Measurements from ENCODE around the gene FXYD7.
"Not testable (repeated sequence)": the region's sequence is repeated elsewhere in the genome, so short reads cannot be mapped to it uniquely, and the experiment has no call there.

FXYD7 gene, protein sequence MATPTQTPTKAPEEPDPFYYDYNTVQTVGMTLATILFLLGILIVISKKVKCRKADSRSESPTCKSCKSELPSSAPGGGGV

DNA sequence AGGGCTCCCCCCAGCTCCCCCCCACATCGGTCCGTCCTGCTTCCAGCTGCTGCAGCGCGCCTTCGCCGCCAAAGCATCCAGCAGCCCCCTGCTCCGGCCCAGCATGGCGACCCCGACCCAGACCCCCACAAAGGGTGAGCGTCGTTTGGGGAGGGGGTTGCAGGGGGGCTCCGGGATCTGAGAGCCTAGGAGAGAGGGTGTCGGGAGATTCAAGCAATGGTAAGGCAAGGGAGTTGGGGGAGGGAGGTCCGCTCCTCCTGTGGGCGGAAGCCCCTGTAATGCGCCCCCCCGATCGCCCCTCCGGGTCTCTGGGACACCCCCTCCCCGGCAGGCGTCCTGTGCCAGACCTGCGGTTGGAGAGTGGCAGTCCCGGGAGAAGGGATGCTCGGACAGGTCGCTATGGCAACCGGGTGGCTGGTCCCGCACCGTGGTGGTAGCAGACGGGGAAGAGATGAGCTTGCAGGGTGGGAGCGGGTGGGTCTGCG is at the start of gene FXYD7:
Gene FXYD7 (plus strand): TSS at position 25 of the 485 bp plus-strand sequence. CDS start 79 bp downstream, at position 104.
- peak; percentile 20 to 65 for DNase-seq

DNA sequence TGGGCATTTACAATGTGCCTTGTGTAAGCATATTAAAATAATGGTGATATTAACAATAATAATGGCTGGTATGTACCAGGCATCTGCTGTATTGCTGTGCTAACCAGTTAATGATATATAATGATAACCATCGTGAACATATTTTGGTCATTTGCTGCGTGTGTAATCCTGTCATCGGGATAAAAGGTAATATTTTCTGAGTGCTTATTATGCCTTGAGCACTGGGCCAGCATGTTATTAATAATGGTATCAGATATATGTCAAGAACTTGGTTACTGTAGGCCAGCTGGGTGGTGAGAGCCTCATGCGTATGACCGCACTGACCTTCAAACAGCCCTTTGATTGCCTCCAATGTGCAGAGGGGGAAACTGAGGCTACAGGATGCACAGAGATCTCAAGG is 49.6 kb upstream of the FXYD7 start:
- no peak for DNase-seq

DNA sequence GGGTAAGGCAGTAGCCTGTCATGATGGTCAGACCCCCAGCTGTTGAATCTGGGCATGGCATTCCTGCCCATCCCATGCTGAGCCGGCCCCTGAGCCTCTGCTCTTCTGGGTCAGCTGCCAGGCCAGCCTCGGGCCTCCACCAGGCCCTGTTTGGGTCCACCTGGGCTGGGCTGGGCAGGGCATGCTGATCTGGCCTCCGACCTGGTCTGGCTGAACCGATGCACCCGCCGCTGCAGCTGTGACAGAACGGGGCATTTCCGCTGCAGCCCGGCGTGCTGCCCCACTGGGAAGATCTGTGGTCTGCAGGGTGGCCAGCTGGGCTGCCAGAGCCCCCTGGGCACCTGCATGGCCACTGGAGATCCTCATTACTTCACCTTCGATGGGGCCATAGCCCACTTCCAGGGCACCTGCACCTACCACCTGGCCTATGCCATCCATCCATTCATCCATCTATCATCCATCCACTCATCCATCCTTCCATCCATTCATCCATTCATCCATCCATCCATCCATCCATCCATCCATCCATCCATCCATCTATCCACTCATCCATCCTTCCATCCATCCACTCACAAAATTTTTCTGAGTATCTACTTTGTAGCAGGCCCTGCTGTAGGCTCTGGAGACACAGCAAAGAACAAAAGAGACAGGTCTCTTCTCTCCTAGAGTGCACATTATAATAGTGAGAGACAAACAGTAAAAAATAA is 49.0 kb upstream of the FXYD7 start:
- no peak for DNase-seq

DNA sequence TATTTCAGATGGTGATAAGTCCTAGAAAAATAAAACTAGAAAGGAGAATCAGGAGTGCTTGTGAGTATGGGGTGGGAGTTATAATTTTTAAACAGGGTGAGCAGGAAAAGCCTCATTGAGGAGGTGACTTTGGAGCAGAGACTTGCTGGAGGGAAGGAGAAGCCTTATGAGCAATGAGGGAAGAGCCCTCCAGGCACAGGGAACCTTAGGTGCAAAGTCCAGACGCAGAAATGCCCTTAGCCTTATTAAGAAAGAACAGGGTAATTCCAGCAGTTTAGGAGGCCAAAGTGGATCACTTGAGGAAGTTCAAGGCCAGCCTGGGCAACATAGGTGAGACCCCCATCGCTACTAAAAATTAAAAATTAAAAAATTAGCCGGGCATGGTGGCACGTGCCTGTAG is 48.4 kb upstream of the FXYD7 start:
- no peak for DNase-seq

DNA sequence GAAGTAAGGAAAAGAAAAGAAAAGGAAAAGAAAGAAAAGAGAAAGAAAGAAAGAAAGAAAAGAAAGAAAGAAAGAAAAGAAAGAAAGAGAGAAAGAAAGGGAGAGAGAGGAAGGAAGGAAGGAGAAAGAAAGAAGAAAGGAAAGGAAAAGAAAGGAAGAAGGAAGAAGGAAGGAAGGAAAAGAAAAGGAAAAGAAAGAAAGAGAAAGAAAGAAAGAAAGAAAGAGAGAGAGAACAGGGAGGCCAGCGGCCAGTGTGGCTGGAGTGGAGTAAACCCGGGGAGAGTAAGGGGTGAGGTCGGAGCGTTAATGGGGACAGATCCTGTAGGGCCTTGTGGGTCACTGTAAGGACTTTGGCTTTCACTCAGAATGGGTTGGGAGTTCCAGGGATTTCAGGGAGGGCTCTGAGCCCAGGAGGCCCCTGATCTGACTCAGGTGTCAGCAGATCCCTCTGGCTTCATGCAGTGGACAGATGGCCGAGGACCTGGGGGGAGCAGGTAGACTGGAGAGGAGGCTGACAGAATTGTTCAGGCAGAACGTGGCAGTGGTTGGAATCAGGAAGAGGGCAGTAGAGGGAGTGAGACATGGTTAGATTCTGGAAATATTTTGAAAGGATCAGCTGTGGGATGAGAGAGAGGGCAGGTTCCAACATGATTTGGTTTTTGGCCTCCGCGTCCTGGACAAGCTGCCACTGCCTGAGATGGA is 47.2 kb upstream of the FXYD7 start:
- peak; percentile 58 to 81 for DNase-seq

DNA sequence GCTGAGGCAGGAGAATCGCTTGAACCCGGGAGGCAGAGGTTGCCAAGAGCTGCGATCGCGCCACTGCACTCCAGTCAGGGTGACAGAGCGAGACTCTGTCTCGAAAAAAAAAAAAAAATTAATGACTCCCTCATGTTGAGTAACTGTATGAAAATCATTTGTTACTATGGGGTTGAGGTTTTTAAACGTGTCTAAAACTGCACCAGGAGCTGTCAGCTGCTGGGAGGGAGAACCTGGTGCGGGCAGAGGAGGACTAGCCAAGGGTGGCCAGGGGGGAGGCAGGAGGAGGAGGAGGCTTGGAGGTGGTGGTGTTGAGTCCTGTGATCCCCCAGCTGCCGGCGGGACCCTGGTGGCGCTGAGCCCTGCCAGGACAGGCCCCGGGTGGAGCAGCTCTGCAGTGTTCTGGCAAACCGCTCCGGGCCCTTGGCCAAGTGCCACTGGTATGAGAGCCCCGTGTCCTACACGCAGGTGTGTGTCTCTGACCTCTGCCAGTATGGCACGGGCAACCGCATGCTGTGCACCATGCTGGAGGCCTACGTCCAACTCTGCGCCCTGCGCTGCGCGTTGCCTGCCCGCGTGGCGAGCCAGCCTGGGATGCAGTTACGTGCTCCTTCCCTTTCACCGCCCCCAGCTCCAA is 44.5 kb upstream of the FXYD7 start:
- DNase-seq, result no peak

DNA sequence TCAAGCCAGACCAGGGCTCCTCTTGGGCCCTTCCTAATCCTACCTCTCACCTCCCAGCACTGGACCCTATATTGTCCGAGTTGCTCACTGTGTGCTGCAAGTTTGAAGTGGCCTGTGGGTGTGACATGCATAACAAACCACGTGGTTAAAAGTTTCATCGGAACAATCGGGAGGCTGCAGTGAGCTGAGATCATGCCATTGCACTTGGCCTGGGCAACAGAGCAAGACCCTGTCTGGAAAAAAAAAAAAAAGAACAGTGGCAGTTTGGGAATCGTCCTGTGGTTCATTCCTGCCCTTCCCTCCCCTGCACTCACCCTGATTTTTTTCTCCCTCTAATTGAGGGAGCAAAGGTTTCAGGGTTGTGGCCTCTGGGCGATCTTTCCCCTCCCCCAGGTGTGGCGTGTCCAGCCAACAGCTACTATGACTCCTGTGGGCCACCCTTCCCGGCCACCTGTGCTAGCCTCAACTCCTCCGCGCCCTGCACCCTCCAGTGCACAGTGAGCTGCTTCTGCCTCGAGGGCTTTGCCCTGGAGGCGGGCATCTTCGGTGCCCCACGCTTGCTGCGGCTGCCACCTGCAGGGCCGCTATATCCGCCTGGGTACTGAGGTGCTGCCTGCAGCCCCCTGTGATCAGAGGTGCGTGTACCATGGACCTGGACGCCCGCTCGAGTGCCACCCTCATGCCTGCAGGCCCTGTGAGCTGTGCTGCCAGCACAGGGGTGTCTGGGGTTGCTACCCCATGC is 43.7 kb upstream of the FXYD7 start:
- no peak for DNase-seq

DNA sequence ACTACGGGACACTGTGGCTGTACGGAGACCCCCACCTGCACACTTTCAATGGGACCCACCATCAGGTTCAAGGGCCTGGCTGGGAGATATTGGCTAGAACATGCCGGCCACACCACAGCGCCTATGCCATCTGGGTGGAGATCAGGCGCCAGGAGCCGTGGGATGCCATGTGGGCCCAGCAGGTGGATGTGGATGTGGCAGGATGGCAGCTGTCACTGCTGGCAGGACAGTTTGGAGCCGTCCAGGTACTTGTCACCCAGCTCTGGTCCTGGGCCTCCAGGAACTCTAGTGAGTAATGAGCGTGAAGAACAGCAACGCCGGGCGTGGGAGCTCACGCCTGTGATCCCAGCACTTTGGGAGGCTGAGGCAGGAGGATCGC is 43.2 kb upstream of the FXYD7 start:
- peak in 1 of 2 experiments; percentile 23 for DNase-seq

DNA sequence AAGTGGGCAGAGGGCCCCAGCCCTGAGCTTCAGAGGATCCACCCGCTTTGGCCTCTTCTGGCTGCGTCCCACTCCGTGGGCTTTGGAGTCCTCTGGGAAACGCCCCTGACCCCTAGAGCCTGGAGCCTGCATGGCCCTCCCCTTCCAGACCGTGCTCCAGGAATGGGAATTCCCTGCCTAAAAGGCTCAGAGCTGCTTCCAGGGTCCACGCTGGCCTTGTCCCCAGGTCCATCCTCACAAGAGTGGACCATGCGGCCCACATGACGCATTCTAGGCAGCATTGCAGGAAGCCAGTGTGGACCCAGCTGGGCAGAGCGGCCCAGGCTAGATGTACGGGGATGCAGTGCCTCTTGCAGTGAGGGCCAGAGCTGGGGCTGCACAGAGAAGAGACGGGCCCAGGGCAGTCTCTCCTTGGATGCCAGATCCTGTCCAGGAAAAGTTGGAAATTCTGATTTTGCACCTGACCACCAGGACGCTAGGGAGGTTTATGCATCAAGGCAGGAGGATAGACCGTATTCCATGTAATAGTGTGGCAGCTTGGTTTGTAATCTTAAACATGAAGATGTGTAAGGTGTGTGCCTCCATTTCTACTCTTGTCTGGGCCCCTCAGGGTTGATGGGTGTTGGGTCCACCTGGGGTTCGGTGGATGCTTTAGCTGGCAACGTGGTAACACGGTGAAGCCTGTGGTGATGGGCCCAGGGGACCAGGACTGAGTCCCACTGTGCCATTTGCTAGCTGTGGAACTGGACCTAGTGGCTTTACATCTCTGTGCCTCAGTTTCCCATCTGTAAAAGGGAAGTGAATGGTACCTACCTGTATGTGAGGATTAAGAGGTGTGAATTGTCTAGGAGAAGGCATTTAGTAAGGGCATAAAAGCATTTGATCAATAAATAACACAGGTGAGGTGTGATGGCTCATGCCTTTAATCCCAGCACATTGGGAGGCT is 42.2 kb upstream of the FXYD7 start:
- DNase-seq, result no peak

DNA sequence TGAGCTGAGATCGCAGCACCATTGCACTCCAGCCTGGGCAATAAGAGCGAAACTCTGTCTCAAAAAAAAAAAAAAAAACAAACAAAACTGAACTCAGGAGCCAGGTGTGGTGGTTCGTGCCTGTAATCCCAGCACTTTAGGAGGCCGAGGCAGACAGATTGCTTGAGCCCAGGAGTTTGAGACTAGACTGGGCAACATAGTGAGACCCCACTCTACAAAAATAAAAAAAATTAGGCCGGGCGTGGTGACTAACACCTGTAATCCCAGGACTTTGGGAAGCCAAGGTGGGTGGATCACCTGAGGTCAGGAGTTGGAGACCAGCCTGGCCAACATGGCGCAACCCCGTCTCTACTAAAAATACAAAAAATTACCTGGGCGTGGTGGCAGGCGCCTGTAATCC is 41.1 kb upstream of the FXYD7 start:
- DNase-seq, result not testable (repeated sequence)

DNA sequence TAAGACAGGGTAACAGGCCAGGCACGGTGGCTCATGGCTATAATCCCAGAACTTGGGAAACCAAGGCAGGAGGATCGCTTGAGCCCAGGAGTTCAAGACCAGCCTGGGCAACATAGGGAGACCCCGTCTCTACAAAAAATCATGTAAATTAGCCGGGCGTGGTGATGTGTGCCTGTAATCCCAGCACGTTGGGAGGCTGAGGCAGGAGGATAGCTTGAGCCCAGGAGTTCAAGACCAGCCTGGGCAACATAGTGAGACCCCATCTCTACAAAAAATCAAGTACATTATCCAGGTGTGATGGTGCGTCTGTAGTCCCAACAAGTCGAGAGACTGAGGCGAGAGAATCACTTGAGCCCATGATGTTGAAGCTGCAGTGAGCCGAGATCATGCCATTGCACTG is 39.4 kb upstream of the FXYD7 start:
- DNase-seq, result not testable (repeated sequence)

DNA sequence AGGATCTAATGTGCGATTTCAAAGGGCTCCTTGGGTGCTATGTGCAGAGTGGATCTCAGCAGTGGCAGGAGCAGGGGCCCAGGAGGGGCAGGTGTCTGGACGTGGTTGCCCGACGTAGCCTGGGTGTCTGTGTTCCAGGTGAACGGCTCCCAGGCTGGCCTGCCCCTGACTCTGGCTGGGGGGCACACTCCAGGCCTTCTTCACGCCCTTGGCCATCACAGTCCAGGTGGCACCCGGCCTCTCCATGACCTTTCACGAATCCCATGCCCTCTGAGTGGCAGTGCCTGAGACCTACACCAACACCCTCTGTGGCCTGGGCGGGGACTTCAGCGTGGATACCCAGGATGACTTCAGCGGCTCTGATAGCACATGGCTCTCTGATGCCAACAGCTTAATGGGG is 38.7 kb upstream of the FXYD7 start:
- no peak for DNase-seq

DNA sequence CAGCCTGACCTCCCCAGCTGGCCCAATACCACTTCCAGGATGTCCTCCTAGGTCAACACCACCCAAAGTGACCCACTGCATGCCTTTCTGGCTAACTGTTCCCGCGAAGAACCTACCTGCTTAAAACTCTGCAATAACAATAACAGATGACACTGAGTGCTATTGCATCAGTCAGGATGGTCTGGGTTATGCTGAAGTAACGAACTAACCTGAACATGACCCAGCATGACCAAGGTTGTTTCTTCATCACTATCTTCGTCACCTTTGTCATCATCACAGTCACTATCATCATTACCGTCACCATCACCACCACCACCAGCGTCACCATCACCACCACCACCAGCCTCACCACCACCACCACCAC is 38.0 kb upstream of the FXYD7 start:
- DNase-seq, result no peak

DNA sequence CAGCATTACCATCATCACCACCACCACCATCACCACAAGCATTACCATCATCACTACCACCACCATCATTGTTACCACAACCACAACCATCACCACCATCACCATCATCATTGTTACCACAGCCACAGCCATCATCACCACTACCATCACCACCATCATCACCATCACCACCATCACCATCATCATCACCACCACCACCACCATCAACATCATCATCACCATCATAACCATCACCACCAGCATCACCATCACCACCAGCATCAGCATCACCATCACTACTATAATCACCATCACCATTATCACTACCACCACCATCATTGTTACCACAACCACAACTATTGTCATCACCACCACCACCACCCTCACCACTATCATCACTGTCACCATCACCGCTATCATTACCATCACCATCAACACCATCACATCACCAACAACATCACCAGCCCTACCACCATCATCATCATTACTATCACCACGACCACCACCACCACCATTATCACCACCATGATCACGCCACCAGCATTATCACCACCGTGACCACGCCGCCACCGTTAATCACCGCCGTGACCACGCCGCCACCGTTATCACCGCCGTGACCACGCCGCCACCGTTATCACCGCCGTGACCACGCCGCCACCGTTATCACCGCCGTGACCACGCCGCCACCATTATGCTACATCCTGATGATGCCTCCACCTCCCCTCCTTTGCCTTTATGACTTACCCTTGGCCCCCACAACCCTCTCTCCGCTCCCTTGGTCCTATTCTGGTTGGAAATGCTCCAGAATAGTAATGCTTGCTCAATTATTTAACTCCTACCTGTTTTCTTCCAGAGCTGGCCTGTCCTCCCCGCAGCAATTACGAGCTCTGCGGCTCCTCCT is 37.4 kb upstream of the FXYD7 start:
- no peak for DNase-seq

DNA sequence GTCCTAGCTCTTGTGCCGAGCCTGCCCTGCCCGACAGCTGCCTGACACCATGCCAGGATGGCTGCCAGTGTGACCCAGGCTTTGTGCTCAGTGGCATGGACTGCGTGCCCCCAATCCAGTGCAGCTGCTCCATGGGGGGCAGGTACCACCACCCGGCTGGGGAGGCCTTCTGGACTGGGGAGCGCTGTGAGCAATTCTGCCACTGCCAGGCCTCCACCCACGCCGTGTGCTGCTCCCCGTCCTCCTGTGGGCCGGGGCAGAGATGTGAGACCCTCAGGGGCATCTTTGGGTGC is 36.8 kb upstream of the FXYD7 start:
- no peak for DNase-seq

DNA sequence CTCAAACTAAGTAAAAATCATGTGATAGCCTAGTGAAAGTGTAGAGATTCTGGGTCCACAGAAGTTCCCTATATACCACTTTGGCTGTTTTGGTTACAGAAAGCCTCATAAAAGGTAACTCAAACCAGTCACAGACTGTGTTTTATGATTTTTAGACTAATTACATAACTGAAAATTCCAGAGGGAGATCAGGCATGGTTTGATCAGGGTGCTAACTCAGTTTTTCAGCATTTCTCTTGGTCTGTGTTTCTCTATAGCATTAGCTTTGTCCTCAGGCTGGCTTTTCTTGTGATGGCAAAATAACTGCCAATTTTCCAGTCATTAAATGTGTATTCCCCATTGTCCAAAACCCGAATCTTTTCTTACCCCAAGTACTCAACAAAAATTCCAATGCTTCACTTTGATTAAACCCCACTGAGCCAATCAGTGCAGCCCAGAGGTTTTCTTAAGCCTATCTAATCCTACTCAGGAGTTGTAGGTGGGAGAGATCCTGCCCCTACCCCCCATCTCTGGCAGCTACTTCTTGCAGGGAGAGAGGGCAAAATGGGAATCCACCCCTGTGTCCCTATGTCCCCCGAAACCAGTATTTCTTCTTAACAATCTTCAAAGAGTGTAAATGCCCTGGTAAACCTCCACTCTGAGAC is 36.0 kb upstream of the FXYD7 start:
- DNase-seq, result no peak

DNA sequence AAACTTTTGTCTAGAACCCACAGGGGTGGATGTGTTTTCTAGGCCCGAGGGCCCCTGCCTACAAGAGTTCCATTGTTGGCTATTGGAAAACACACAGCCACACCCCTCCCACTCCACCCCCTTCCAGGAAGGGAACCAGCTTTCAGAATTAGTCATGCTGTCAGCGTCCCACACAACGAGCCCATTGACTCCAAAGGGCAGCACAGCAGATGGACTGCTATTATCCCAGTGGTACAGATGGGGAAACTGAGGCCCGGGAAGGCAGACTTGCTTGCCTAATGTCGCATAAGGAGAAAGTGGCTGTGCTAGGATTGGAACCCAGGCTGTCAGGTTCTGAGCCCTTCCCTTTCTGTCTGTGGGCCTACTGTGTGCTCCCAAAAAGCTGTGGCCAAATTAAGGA is 35.5 kb upstream of the FXYD7 start:
- DNase-seq, result no peak

DNA sequence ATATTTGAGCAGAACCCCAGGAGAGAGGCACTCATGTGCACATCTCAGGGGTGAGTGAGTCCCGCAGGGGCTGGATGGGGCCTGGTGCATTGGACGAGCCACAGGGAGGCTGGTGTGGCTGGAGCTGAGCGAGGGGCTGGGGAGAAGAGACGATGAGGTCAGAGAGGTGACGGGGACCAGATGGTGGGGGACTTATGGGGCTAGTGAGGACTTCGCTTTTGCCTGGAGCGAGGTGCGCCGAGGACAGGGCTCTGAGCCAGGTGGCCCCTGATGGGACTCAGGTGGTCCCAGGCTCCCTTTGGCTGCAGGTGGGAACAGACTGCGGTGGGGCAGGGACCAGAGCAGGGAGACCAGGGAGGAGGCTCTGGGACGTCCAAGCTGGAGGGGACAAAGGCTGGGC is 34.3 kb upstream of the FXYD7 start:
- DNase-seq, result no peak

DNA sequence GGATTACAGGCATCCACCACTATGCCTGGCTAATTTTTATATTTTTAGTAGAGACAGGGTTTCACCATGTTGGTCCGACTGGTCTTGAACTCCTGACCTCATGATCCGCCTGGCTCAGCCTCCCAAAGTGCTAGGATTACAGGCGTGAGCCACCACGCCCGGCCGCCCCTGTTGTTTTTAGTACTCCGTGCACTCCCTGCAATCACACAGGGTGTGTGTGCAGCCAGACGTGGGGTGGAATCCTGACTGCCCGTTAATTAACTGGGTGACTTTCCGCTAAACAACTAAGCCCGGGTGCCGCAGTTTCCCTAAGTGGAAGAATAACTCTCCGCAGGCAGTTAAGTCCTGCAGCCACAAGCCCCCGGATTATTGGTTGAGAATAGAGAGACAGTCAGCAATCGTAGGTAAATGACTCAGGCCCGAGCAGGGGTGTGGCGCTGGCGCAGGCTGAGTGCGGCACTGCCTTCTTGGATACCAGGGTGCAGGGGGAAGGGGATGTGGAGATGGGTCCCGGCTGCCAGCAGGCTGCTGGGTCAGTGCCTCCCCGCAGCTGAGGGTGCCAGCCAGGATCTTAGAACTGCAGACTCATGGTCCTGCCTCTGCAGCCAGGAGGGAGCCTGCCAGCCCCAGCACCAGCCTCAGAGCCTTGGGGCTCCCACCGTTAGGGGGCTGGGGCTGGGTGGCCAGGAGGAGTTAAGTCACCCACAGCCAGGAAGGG is 33.5 kb upstream of the FXYD7 start:
- DNase-seq, result no peak

DNA sequence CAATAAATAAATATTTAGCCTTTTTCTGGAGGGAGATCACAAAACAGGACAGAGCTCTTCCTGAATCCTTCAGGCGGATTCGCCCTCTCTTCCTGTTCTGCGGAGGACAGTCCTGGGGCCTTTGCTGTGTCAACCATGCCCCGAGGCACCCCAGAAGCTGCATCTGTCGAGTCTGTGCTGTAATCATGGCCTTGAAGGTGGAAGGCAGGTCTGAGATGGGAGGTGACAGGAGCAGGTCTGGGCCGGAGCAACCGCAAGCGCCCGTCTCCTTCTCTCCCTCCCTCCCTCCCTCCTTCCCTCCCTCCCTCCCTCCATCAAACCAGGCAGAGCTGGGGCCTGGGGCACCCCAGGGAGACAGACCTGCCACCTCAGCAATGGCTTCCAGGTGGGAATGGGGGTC is 32.1 kb upstream of the FXYD7 start:
- DNase-seq, result no peak
